Tibial artery (tissue), 4 donors: ENCODE results near the gene KRTAP20-3.

Experiments
- DNase-seq, 2 donors: peaks; one replicate each; pipeline ENCODE4 v3.0.0-alpha.2; 2019
- H3K27ac ChIP-seq, 2 donors: fragments of 200-600 bp; sonication (generic) in 1 of 2; 1 replicate in 1 of 2; 2 replicates in 1 of 2; pipeline ENCODE4 v1.5.1; 2018 to 2019; ENCODE audit warnings: mild to moderate bottlenecking in 1 of 2
- H3K27me3 ChIP-seq, 2 donors: fragments of 200-600 bp; sonication (generic) in 1 of 2; one replicate each; pipeline versions ENCODE4 v1.5.1 to v1.6.0; 2016 to 2019
- H3K36me3 ChIP-seq, 3 donors: fragments of 200-600 bp; sonication (generic) in 2 of 3; one replicate each; pipeline ENCODE4 v1.5.1; 2016 to 2019; ENCODE audit warnings: mild to moderate bottlenecking in 2 of 3
- H3K4me1 ChIP-seq, 4 donors: fragments of 200-600 bp; sonication (generic) in 2 of 4; 1 replicate in 3 of 4; 2 replicates in 1 of 4; pipeline ENCODE4 v1.5.1; 2016 to 2019
- H3K4me3 ChIP-seq, 2 donors: fragments of 200-600 bp; sonication (generic) in 1 of 2; 1 replicate in 1 of 2; 2 replicates in 1 of 2; pipeline ENCODE4 v1.5.1; 2018 to 2019; ENCODE audit warnings: mild to moderate bottlenecking in 2 of 2
- H3K9me3 ChIP-seq, 3 donors: fragments of 200-600 bp; sonication (generic) in 1 of 3; one replicate each; pipeline ENCODE4 v1.5.1; 2016 to 2019
- intact Hi-C: fragments of 100-400 bp; cut with DNase I; formaldehyde crosslinking; loops from one replicate; pipeline ENCODE4 v1.15.0; 2023; ENCODE audit warnings: low total_unique reads
- TF ChIP-seq, protein P1 (sequence below), 2 experiments: fragments of 200-600 bp in 1 of 2; fragments of 450-650 bp in 1 of 2; IDR thresholded peaks; one replicate each; pipeline ENCODE4 v1.5.1; 2017 to 2019; ENCODE audit warnings: antibody characterized with exemption in 2 of 2, mild to moderate bottlenecking in 1 of 2, moderate library complexity in 1 of 2

KRTAP20-3 gene

GRCh38 chr21:30625449-30626165 lies 17.1 kb upstream of the KRTAP20-3 start:
- no peaks in the 10 kb centered on the region for H3K36me3 ChIP-seq
- intact Hi-C loops: no loop called here
- no peak overlapping the region for H3K27ac ChIP-seq
- H3K27me3 ChIP-seq: no peaks in the 10 kb centered on the region
- peaks cover 0 to 5% (median 0%) of the 10 kb centered on the region in 3 donors for H3K9me3 ChIP-seq
- no peaks in the 10 kb centered on the region for H3K4me1 ChIP-seq
- no peak overlapping the region for H3K4me3 ChIP-seq
- TF ChIP-seq, protein P1, sequence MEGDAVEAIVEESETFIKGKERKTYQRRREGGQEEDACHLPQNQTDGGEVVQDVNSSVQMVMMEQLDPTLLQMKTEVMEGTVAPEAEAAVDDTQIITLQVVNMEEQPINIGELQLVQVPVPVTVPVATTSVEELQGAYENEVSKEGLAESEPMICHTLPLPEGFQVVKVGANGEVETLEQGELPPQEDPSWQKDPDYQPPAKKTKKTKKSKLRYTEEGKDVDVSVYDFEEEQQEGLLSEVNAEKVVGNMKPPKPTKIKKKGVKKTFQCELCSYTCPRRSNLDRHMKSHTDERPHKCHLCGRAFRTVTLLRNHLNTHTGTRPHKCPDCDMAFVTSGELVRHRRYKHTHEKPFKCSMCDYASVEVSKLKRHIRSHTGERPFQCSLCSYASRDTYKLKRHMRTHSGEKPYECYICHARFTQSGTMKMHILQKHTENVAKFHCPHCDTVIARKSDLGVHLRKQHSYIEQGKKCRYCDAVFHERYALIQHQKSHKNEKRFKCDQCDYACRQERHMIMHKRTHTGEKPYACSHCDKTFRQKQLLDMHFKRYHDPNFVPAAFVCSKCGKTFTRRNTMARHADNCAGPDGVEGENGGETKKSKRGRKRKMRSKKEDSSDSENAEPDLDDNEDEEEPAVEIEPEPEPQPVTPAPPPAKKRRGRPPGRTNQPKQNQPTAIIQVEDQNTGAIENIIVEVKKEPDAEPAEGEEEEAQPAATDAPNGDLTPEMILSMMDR (IDR thresholded peaks at IDR 0.05): no peak
- DNase-seq: no peak

- H3K27me3 ChIP-seq: no peaks in the 10 kb centered on the region
- TF ChIP-seq, protein P1 (IDR thresholded peaks at IDR 0.05): no peak
- no peak overlapping the region for H3K4me3 ChIP-seq
- no peaks in the 10 kb centered on the region for H3K4me1 ChIP-seq
- no peak for DNase-seq
- H3K27ac ChIP-seq: no peak overlapping the region
- intact Hi-C loops: no loop called here
- no peaks in the 10 kb centered on the region for H3K36me3 ChIP-seq
- H3K9me3 ChIP-seq: peaks cover 0 to 5% (median 0%) of the 10 kb centered on the region in 3 donors
Observed at GRCh38 chr21:30628109-30628508, 14.6 kb upstream of the KRTAP20-3 start.

- H3K4me3 ChIP-seq: no peak overlapping the region
- no peaks in the 10 kb centered on the region for H3K4me1 ChIP-seq
- peaks cover 0 to 5% (median 0%) of the 10 kb centered on the region in 3 donors for H3K9me3 ChIP-seq
- intact Hi-C loops: no loop called here
- no peaks in the 10 kb centered on the region for H3K36me3 ChIP-seq
- H3K27me3 ChIP-seq: no peaks in the 10 kb centered on the region
- DNase-seq: no peak
- TF ChIP-seq, protein P1 (IDR thresholded peaks at IDR 0.05): no peak
- no peak overlapping the region for H3K27ac ChIP-seq
Observed at GRCh38 chr21:30629200-30629599, 13.5 kb upstream of the KRTAP20-3 start.

DNA sequence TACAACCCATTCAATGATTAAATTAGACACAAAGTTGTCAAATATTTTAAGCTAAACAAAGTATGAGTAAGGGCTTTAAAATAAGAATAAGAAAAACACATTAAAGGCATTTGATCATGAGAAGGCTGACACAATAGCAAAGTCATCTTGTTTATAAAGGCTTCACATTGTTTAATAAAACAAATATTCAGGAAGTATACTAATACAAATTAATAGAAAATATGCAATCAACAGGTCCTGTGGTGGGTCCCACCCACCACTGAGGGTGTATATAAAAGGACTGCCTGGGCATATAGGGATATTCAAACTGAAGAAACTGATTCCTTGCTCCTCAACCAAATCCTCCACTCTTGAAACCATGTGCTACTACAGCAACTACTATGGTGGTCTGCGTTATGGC lies 7.8 kb upstream of the KRTAP20-3 start, which contains the start of gene KRTAP20-2:
TSS of gene KRTAP20-2 (plus strand) at position 301 of the 400 bp plus-strand sequence. CDS start at position 359, 58 bp downstream.
- Histone ChIP-seq H3K27me3 (no peaks in the 10 kb centered on the region), H3K4me1 (no peaks in the 10 kb centered on the region), H3K4me3 (no peak within 1 kb of the TSS), H3K27ac (no peak within 1 kb of the TSS), H3K36me3 (no peaks in the 10 kb centered on the region), H3K9me3 (no peaks in the 10 kb centered on the region)
- TF ChIP-seq, protein P1 (IDR thresholded peaks at IDR 0.05): no peak
- intact Hi-C loops: no loop called here
- no peak for DNase-seq

DNA sequence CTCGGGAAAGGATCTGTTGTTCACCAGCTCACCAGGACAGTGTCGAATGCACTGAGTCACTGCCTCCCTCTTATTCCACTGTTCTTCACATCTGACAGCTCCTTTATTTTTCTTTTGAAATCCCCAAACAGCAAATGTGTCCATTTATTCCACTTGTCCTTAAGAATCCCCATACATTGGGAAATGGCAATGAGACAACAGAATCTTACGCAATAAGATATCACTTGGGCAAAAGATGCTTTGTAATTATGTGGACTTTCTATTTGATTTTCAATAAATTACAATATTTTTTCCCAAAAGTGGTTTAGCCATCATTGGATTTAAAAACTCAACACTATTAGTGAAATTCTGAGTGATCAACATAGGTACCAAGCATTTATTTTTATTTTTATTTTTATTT lies 4.0 kb upstream of the KRTAP20-3 start:
- TF ChIP-seq, protein P1 (IDR thresholded peaks at IDR 0.05): no peak
- intact Hi-C loops: no loop called here
- no peak for DNase-seq

More for the DNA sequence above, 4.0 kb upstream of the KRTAP20-3 start:
- no peaks in the 10 kb centered on the region for H3K9me3 ChIP-seq
- H3K4me3 ChIP-seq: no peak overlapping the region
- no peaks in the 10 kb centered on the region for H3K36me3 ChIP-seq
- H3K4me1 ChIP-seq: no peaks in the 10 kb centered on the region
- no peaks in the 10 kb centered on the region for H3K27me3 ChIP-seq
- H3K27ac ChIP-seq: no peak overlapping the region
